Caki2 (cell line): ENCODE measurements around the gene TLE3. TPM values are rescaled to one million over a fixed set of nuclear protein-coding genes. Genes with fewer than 3 reads are reported as not detected.

Experiments used
- DNase-seq: peaks from one replicate; pipeline ENCODE4 v3.0.0-alpha.2; 2015; ENCODE audit warnings: low read depth
- in situ Hi-C: cut with HindIII; loops from 2 replicates; pipeline ENCODE4 v1.10.0; 2016; ENCODE audit warnings: low sequenced_read_pairs, low pct_unique_long_range_greater_than_20kb, mixed read lengths
- total RNA-seq: library from RNA; depleted of rRNA; stranded (reverse); fragments of >200 nt; shearing (Covaris generic); gene quantifications from 2 replicates; pipeline ENCODE4 v1.2.3, GENCODE V29; 2014; ENCODE audit warnings: low replicate concordance

The TLE3 gene
- total RNA-seq, 1 experiment from 2014 or later, result 41.6 TPM

GRCh38 chr15:70057931-70058641, 39.6 kb downstream of the TLE3 start:
- no peak for DNase-seq
- in situ Hi-C loops, result no loop called here

GRCh38 chr15:70056091-70056680, 41.5 kb downstream of the TLE3 start:
- in situ Hi-C loops, result no loop called here
- no peak for DNase-seq

GRCh38 chr15:70055601-70056051, 42.1 kb downstream of the TLE3 start:
- no peak for DNase-seq
- in situ Hi-C loops, result no loop called here

- in situ Hi-C loops, result no loop called here
- no peak for DNase-seq
These were observed 42.8 kb downstream of the TLE3 start for GRCh38 chr15:70054884-70055387.

- in situ Hi-C loops, result no loop called here
- DNase-seq, result no peak
These were observed 43.4 kb downstream of the TLE3 start for GRCh38 chr15:70054366-70054765.

- DNase-seq, result no peak
These were observed 43.9 kb downstream of the TLE3 start for GRCh38 chr15:70053716-70054229.

GRCh38 chr15:70053001-70053715, 44.6 kb downstream of the TLE3 start:
- DNase-seq, result no peak
- in situ Hi-C loops, result no loop called here

More at GRCh38 chr15:70053716-70054229, 43.9 kb downstream of the TLE3 start:
- in situ Hi-C loops, result no loop called here

- in situ Hi-C loops, result no loop called here
These were observed 45.6 kb downstream of the TLE3 start for GRCh38 chr15:70051948-70052633.

GRCh38 chr15:70050970-70051369, 46.7 kb downstream of the TLE3 start:
- in situ Hi-C loops, result no loop called here
- no peak for DNase-seq

More at GRCh38 chr15:70051948-70052633, 45.6 kb downstream of the TLE3 start:
- no peak for DNase-seq

GRCh38 chr15:70050441-70050840, 47.3 kb downstream of the TLE3 start:
- no peak for DNase-seq
- in situ Hi-C loops, result no loop called here

- DNase-seq, result no peak
- in situ Hi-C loops, result no loop called here
These were observed 47.9 kb downstream of the TLE3 start for GRCh38 chr15:70049701-70050301.

- in situ Hi-C loops, result no loop called here
- DNase-seq, result no peak
These were observed 48.9 kb downstream of the TLE3 start for GRCh38 chr15:70048578-70049514.

- in situ Hi-C loops, result no loop called here
- no peak for DNase-seq
These were observed 49.5 kb downstream of the TLE3 start for GRCh38 chr15:70048198-70048565.

GRCh38 chr15:70047386-70048197, 50.1 kb downstream of the TLE3 start:
- DNase-seq, result no peak
- in situ Hi-C loops, result no loop called here

- no peak for DNase-seq
- in situ Hi-C loops, result no loop called here
These were observed 50.9 kb downstream of the TLE3 start for GRCh38 chr15:70046679-70047369.

- in situ Hi-C loops, result no loop called here
- no peak for DNase-seq
These were observed 52.7 kb downstream of the TLE3 start for GRCh38 chr15:70045045-70045444.
